ENCODE results near the gene BMP8A. TPM values are rescaled to one million over a fixed set of nuclear protein-coding genes. Genes with fewer than 3 reads are reported as not detected.

BMP8A gene
- polyA plus RNA-seq, 1 experiment: 0.05 TPM

DNA sequence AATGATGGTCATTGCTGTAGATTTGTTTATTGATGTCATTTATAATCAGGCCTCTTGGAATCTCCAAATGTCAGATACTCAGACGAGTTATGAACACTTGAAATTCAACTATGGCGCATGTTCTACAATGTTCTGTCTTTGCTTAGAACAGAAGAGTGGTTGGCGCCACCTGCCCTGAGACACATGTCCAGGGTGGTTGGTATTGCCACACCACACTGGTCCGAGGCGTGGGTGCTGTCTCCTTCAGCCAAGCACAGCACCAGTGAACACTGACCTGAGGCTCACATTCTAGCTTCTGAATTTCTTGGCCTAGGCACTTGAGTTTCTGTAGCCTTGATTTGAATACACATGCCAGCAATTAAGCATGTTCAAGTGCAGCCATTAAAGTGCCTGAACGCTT, 10.1 kb upstream of the BMP8A start:
- TF ChIP-seq, protein P1, sequence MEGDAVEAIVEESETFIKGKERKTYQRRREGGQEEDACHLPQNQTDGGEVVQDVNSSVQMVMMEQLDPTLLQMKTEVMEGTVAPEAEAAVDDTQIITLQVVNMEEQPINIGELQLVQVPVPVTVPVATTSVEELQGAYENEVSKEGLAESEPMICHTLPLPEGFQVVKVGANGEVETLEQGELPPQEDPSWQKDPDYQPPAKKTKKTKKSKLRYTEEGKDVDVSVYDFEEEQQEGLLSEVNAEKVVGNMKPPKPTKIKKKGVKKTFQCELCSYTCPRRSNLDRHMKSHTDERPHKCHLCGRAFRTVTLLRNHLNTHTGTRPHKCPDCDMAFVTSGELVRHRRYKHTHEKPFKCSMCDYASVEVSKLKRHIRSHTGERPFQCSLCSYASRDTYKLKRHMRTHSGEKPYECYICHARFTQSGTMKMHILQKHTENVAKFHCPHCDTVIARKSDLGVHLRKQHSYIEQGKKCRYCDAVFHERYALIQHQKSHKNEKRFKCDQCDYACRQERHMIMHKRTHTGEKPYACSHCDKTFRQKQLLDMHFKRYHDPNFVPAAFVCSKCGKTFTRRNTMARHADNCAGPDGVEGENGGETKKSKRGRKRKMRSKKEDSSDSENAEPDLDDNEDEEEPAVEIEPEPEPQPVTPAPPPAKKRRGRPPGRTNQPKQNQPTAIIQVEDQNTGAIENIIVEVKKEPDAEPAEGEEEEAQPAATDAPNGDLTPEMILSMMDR (IDR thresholded peaks at IDR 0.05; ENCODE audit: insufficient read depth, low read depth, low read length): no peak
- no peak overlapping the region for H3K4me3 ChIP-seq (ENCODE audit: low read depth, low read length)
- DNase-seq (ENCODE audit: low read depth): no peak
- ChIA-PET POLR2A (no interaction called here), CTCF (interaction anchor here (1.1 to 1.4 kb wide), 2 partner anchors 10 to 58 kb away, joined by 3 to 4 read pairs; no protein-coding TSS in a partner anchor)
- H3K27me3 ChIP-seq (ENCODE audit: control insufficient read depth, insufficient read depth, low read length): no peaks in the 10 kb centered on the region
- H3K36me3 ChIP-seq (ENCODE audit: control insufficient read depth, insufficient read depth, low read length): peaks cover 28% of the 10 kb centered on the region

DNA sequence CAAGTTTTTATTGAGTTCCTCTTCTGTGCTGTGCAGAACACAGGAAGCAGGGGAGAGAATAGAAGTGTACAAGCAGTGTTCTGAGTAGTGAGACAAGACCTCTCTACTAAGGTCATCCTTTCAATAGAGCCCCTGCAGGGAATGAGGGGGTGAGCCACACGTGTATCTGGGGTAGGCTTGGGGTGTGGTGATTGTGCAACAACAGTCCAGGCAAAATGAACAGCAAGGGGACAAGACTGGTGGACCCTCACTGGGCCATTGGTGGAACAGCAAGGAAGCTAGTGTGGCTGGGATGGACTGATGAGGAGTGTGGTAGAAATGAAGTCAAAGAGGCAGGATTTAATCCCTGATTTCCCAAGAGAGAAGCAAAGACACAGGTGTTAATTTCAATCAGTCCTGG, 8.2 kb upstream of the BMP8A start:
- ChIA-PET CTCF (no interaction called here), POLR2A (no interaction called here)
- DNase-seq (ENCODE audit: low read depth): no peak
- Histone ChIP-seq H3K36me3 (ENCODE audit: control insufficient read depth, insufficient read depth, low read length) (peaks cover 31% of the 10 kb centered on the region), H3K4me3 (ENCODE audit: low read depth, low read length) (no peak overlapping the region), H3K27me3 (ENCODE audit: control insufficient read depth, insufficient read depth, low read length) (no peaks in the 10 kb centered on the region)
- TF ChIP-seq, protein P1 (IDR thresholded peaks at IDR 0.05; ENCODE audit: insufficient read depth, low read depth, low read length): no peak

DNA sequence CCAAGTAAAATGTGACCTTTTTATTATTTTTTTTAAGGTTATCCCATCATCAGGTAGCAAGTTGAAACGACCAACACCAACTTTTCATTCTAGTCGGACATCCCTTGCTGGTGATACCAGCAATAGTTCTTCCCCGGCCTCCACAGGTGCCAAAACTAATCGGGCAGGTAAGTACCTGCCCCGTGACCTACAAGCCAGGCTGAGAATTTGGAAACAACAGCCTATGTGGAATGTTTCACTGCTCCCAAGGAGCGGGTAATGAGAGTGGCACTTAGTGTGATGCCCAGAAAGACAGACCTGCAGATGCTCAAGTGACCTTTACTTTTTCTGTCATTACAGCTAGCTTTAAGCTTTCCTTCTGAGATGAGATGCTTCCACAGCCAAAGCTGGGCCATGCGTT, 6.9 kb upstream of the BMP8A start:
- Histone ChIP-seq H3K36me3 (ENCODE audit: control insufficient read depth, insufficient read depth, low read length) (peaks cover 29% of the 10 kb centered on the region), H3K4me3 (ENCODE audit: low read depth, low read length) (no peak overlapping the region), H3K27me3 (ENCODE audit: control insufficient read depth, insufficient read depth, low read length) (no peaks in the 10 kb centered on the region)
- TF ChIP-seq, protein P1 (IDR thresholded peaks at IDR 0.05; ENCODE audit: insufficient read depth, low read depth, low read length): no peak
- DNase-seq (ENCODE audit: low read depth): no peak
- ChIA-PET POLR2A (no interaction called here), CTCF (no interaction called here)

DNA sequence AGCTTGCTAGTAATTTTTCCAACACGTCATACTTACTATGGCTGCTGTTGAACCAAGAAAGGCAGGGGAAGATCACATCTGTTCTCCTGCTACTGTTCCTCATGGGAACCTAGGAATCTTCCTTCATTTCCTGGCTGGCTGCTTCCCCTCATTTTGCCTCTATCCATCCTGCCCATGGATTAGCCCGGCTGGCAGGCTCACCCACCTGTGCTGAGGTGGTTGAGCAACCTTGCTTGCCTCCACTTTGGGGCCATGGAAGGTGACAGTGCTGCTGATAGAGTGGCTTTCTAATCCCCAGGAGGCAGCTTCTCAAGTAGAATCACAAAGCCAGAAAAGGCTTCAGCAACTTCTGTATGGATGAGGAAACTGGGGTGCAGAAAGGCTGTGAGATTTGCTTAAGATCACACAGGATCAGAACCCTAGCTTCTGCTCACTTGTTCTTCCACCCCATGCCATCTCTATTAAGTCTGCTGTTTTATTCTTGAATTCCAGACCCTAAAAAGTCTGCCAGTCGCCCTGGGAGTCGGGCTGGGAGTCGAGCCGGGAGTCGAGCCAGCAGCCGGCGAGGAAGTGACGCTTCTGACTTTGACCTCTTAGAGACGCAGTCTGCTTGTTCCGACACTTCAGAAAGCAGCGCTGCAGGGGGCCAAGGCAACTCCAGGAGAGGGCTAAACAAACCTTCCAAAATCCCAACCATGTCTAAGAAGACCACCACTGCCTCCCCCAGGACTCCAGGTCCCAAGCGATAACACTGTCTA, 6.2 kb upstream of the BMP8A start:
- peaks cover 27% of the 10 kb centered on the region for H3K36me3 ChIP-seq (ENCODE audit: control insufficient read depth, insufficient read depth, low read length)
- ChIA-PET POLR2A (no interaction called here), CTCF (no interaction called here)
- DNase-seq (ENCODE audit: low read depth): no peak
- H3K27me3 ChIP-seq (ENCODE audit: control insufficient read depth, insufficient read depth, low read length): no peaks in the 10 kb centered on the region
- no peak overlapping the region for H3K4me3 ChIP-seq (ENCODE audit: low read depth, low read length)
- TF ChIP-seq, protein P1 (IDR thresholded peaks at IDR 0.05; ENCODE audit: insufficient read depth, low read depth, low read length): no peak

DNA sequence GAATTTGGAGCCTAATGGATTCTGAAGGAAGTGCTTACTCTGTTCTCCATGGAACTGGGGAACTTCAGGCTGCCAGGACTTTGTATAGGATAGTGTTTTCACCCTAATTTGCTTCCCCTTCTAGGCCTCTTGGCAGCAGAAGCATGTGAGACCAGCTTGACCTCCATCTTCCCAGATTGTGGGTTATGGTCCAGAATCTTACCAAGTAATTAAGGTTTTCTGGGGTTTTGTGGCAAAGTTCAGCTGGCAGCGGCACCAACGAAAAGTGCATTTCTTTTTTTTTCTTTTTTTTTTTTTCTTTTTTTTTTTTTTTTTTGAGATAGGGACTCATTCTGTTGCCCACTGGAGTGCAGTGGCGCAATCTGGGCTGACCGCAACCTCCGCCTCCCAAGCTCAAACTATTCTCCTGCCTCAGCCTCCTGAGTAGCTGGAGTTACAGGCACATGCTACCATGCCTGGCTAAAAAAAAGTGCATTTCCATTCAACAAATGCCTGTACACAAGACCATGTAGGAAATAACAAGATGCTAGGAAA, 3.4 kb upstream of the BMP8A start:
- TF ChIP-seq, protein P1 (IDR thresholded peaks at IDR 0.05; ENCODE audit: insufficient read depth, low read depth, low read length): no peak
- DNase-seq (ENCODE audit: low read depth): no peak
- ChIA-PET POLR2A (interaction anchor here (0.6 kb wide), 1 partner anchor 15 kb away, joined by 3 read pairs; no protein-coding TSS in a partner anchor), CTCF (interaction anchor here (0.8 to 1.0 kb wide), 2 partner anchors 13 to 51 kb away, joined by 3 read pairs; no protein-coding TSS in a partner anchor)
- H3K27me3 ChIP-seq (ENCODE audit: control insufficient read depth, insufficient read depth, low read length): peaks cover 2% of the 10 kb centered on the region
- H3K36me3 ChIP-seq (ENCODE audit: control insufficient read depth, insufficient read depth, low read length): peaks cover 19% of the 10 kb centered on the region
- H3K4me3 ChIP-seq (ENCODE audit: low read depth, low read length): no peak overlapping the region
